ENCODE results near the gene CPAMD8.

The CPAMD8 gene

GRCh38 chr19:17005000-17005399, 21.6 kb downstream of the CPAMD8 start:
- Histone ChIP-seq H3K4me3 (ENCODE audit: low read depth, low read length) (no peak overlapping the region), H3K4me2 (ENCODE audit: low read length) (no peak overlapping the region), H3K4me1 (ENCODE audit: control insufficient read depth in 1 of 2, insufficient read depth in 2 of 2, low read length in 2 of 2) (no peaks in the 10 kb centered on the region), H3K36me3 (ENCODE audit: control insufficient read depth in 1 of 2, insufficient read depth in 2 of 2, low read length in 2 of 2) (peaks cover 0 to 2% of the 10 kb centered on the region in 2 experiments), H3K79me1 (ENCODE audit: low read length) (no peaks in the 10 kb centered on the region), H2BK12ac (ENCODE audit: low read length) (no peak overlapping the region), H3K27ac (ENCODE audit: low read depth, low read length) (no peak overlapping the region), H2AK5ac (ENCODE audit: low read length) (no peak overlapping the region), H3K9me3 (ENCODE audit: insufficient read depth, low read depth, low read length) (no peaks in the 10 kb centered on the region), H2BK120ac (ENCODE audit: insufficient read depth, low read length, poor library complexity) (no peak overlapping the region), H4K91ac (ENCODE audit: low read depth, low read length) (no peak overlapping the region), H3K4ac (ENCODE audit: low read depth, low read length) (no peak overlapping the region), H3K9ac (ENCODE audit: low read length) (no peak overlapping the region), H2BK5ac (ENCODE audit: low read depth, low read length, poor library complexity) (no peak overlapping the region), H4K12ac (ENCODE audit: low read depth, low read length) (no peak overlapping the region), H4K8ac (ENCODE audit: low read depth, low read length) (no peak overlapping the region), H3K27me3 (ENCODE audit: insufficient read depth, low read length) (no peaks in the 10 kb centered on the region), H2AFZ (ENCODE audit: insufficient read depth, low read length, poor library complexity) (no peak overlapping the region), H3K14ac (ENCODE audit: low read length) (no peak overlapping the region), H3K23ac (ENCODE audit: low read length) (no peak overlapping the region), H3K18ac (ENCODE audit: low read length) (no peak overlapping the region), H3K79me2 (ENCODE audit: control insufficient read depth, insufficient read depth, low read length, poor library complexity) (no peaks in the 10 kb centered on the region)
- WGBS (ENCODE audit: extremely low coverage, insufficient coverage, insufficient read length) = no CpG with 5 or more reads among the region's 3 CpGs
- DNase-seq = no peak

GRCh38 chr19:17004386-17004785, 22.2 kb downstream of the CPAMD8 start:
- Histone ChIP-seq H2BK12ac (ENCODE audit: low read length) (no peak overlapping the region), H3K4ac (ENCODE audit: low read depth, low read length) (no peak overlapping the region), H3K4me3 (ENCODE audit: low read depth, low read length) (no peak overlapping the region), H2BK120ac (ENCODE audit: insufficient read depth, low read length, poor library complexity) (no peak overlapping the region), H4K12ac (ENCODE audit: low read depth, low read length) (no peak overlapping the region), H3K36me3 (ENCODE audit: control insufficient read depth in 1 of 2, insufficient read depth in 2 of 2, low read length in 2 of 2) (peaks cover 0 to 2% of the 10 kb centered on the region in 2 experiments), H3K18ac (ENCODE audit: low read length) (no peak overlapping the region), H3K4me1 (ENCODE audit: control insufficient read depth in 1 of 2, insufficient read depth in 2 of 2, low read length in 2 of 2) (no peaks in the 10 kb centered on the region), H2AK5ac (ENCODE audit: low read length) (no peak overlapping the region), H4K8ac (ENCODE audit: low read depth, low read length) (no peak overlapping the region), H3K23ac (ENCODE audit: low read length) (no peak overlapping the region), H3K27me3 (ENCODE audit: insufficient read depth, low read length) (no peaks in the 10 kb centered on the region), H4K91ac (ENCODE audit: low read depth, low read length) (no peak overlapping the region), H3K9me3 (ENCODE audit: insufficient read depth, low read depth, low read length) (no peaks in the 10 kb centered on the region), H3K14ac (ENCODE audit: low read length) (no peak overlapping the region), H3K9ac (ENCODE audit: low read length) (no peak overlapping the region), H3K4me2 (ENCODE audit: low read length) (no peak overlapping the region), H2AFZ (ENCODE audit: insufficient read depth, low read length, poor library complexity) (no peak overlapping the region), H3K79me2 (ENCODE audit: control insufficient read depth, insufficient read depth, low read length, poor library complexity) (no peaks in the 10 kb centered on the region), H3K79me1 (ENCODE audit: low read length) (no peaks in the 10 kb centered on the region), H3K27ac (ENCODE audit: low read depth, low read length) (no peak overlapping the region), H2BK5ac (ENCODE audit: low read depth, low read length, poor library complexity) (no peak overlapping the region)
- no CpG with 5 or more reads among the region's 15 CpGs for WGBS (ENCODE audit: extremely low coverage, insufficient coverage, insufficient read length)
- no peak for DNase-seq

- Histone ChIP-seq H3K18ac (ENCODE audit: low read length) (no peak overlapping the region), H3K79me1 (ENCODE audit: low read length) (no peaks in the 10 kb centered on the region), H3K79me2 (ENCODE audit: control insufficient read depth, insufficient read depth, low read length, poor library complexity) (no peaks in the 10 kb centered on the region), H4K12ac (ENCODE audit: low read depth, low read length) (no peak overlapping the region), H4K8ac (ENCODE audit: low read depth, low read length) (no peak overlapping the region), H3K27ac (ENCODE audit: low read depth, low read length) (no peak overlapping the region), H3K27me3 (ENCODE audit: insufficient read depth, low read length) (no peaks in the 10 kb centered on the region), H3K9me3 (ENCODE audit: insufficient read depth, low read depth, low read length) (peaks cover 1% of the 10 kb centered on the region), H2BK120ac (ENCODE audit: insufficient read depth, low read length, poor library complexity) (no peak overlapping the region), H2BK5ac (ENCODE audit: low read depth, low read length, poor library complexity) (no peak overlapping the region), H2AFZ (ENCODE audit: insufficient read depth, low read length, poor library complexity) (no peak overlapping the region), H3K14ac (ENCODE audit: low read length) (no peak overlapping the region), H3K4ac (ENCODE audit: low read depth, low read length) (no peak overlapping the region), H3K4me3 (ENCODE audit: low read depth, low read length) (no peak overlapping the region), H4K91ac (ENCODE audit: low read depth, low read length) (no peak overlapping the region), H3K4me1 (ENCODE audit: control insufficient read depth in 1 of 2, insufficient read depth in 2 of 2, low read length in 2 of 2) (no peaks in the 10 kb centered on the region), H2BK12ac (ENCODE audit: low read length) (no peak overlapping the region), H3K23ac (ENCODE audit: low read length) (no peak overlapping the region), H3K36me3 (ENCODE audit: control insufficient read depth in 1 of 2, insufficient read depth in 2 of 2, low read length in 2 of 2) (no peaks in the 10 kb centered on the region), H3K4me2 (ENCODE audit: low read length) (no peak overlapping the region), H2AK5ac (ENCODE audit: low read length) (no peak overlapping the region), H3K9ac (ENCODE audit: low read length) (no peak overlapping the region)
- no CpG with 5 or more reads among the region's 7 CpGs for WGBS (ENCODE audit: extremely low coverage, insufficient coverage, insufficient read length)
- DNase-seq = no peak
These were observed 24.2 kb downstream of the CPAMD8 start for GRCh38 chr19:17002455-17002854.

- Histone ChIP-seq H3K79me1 (ENCODE audit: low read length) (no peaks in the 10 kb centered on the region), H4K8ac (ENCODE audit: low read depth, low read length) (no peak overlapping the region), H3K4ac (ENCODE audit: low read depth, low read length) (no peak overlapping the region), H3K36me3 (ENCODE audit: control insufficient read depth in 1 of 2, insufficient read depth in 2 of 2, low read length in 2 of 2) (peaks cover 0 to 2% of the 10 kb centered on the region in 2 experiments), H2AK5ac (ENCODE audit: low read length) (no peak overlapping the region), H2BK5ac (ENCODE audit: low read depth, low read length, poor library complexity) (no peak overlapping the region), H4K12ac (ENCODE audit: low read depth, low read length) (no peak overlapping the region), H2BK12ac (ENCODE audit: low read length) (no peak overlapping the region), H3K4me1 (ENCODE audit: control insufficient read depth in 1 of 2, insufficient read depth in 2 of 2, low read length in 2 of 2) (no peaks in the 10 kb centered on the region), H3K18ac (ENCODE audit: low read length) (no peak overlapping the region), H2AFZ (ENCODE audit: insufficient read depth, low read length, poor library complexity) (no peak overlapping the region), H3K23ac (ENCODE audit: low read length) (no peak overlapping the region), H2BK120ac (ENCODE audit: insufficient read depth, low read length, poor library complexity) (no peak overlapping the region), H3K9ac (ENCODE audit: low read length) (no peak overlapping the region), H3K27me3 (ENCODE audit: insufficient read depth, low read length) (no peaks in the 10 kb centered on the region), H3K79me2 (ENCODE audit: control insufficient read depth, insufficient read depth, low read length, poor library complexity) (no peaks in the 10 kb centered on the region), H3K14ac (ENCODE audit: low read length) (no peak overlapping the region), H3K27ac (ENCODE audit: low read depth, low read length) (no peak overlapping the region), H3K4me2 (ENCODE audit: low read length) (no peak overlapping the region), H4K91ac (ENCODE audit: low read depth, low read length) (no peak overlapping the region), H3K9me3 (ENCODE audit: insufficient read depth, low read depth, low read length) (peaks cover 1% of the 10 kb centered on the region), H3K4me3 (ENCODE audit: low read depth, low read length) (no peak overlapping the region)
- no peak for DNase-seq
- no CpG with 5 or more reads among the region's 7 CpGs for WGBS (ENCODE audit: extremely low coverage, insufficient coverage, insufficient read length)
These were observed 24.9 kb downstream of the CPAMD8 start for GRCh38 chr19:17001603-17002183.
